ENCODE results near the gene LHFPL3.

- TF ChIP-seq EZH2 (IDR thresholded peaks at IDR 0.05; ENCODE audit: borderline replicate concordance, insufficient read depth, low read depth, low read length, poor library complexity, severe bottlenecking), result no peak
- TF ChIP-seq CTCF (IDR thresholded peaks at IDR 0.05), result no peak
Measured at GRCh38 chr7:104650991-104651640, 322.7 kb downstream of the LHFPL3 start.

All from B cell (primary cell).